AG08396 (cell line): ENCODE measurements around the gene RNF123.

Experiments
- DNase-seq: peaks from one replicate; pipeline ENCODE4 v3.0.0; 2012; ENCODE audit warnings: low spot score, mixed read lengths

RNF123 gene

GRCh38 chr3:49703443-49703927, 14.1 kb downstream of the RNF123 start:
- DNase-seq: peak; percentile 91

DNA sequence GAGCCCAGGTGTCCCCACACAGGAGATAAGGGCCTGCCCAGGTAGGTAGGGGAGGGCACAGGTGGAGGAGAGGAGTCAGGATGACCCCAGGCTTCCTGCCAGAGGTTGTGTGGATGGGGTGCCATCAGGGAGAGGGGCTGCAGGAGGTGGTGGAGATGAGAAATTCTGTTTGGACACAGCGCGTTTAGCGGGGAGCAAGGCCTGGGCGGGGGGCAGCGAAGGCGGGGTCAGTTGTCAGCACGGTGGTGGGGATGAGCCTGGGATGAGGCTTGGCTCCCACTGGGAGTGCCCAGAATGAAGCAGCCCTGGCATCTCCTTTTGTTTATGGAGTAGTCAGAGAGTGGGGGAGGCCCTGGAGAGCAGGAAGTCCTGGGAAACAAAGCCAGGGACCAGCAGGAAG, 14.6 kb downstream of the RNF123 start:
- no peak for DNase-seq

- DNase-seq: no peak
Observed at GRCh38 chr3:49704629-49705028, 15.3 kb downstream of the RNF123 start.

GRCh38 chr3:49705390-49705960, 16.1 kb downstream of the RNF123 start:
- no peak for DNase-seq

GRCh38 chr3:49706456-49707112, 17.2 kb downstream of the RNF123 start:
- DNase-seq: no peak

DNA sequence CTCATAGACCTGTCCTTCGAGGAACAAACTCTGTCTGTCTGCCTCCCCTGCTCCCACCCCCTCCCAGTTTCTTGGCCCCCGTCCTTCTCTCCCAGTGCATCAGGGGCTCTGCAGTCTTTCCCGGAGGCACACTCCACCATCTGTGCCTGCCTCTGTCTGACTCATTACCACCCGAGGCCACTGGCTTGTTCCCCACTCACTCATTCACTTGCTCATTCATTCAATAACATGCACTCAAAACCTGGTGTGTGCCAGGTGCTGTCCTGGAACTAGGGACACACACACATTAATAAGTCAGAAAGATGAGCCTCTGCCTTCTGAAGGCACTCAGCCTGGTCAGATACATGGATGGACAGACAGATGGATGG, 17.7 kb downstream of the RNF123 start:
- no peak for DNase-seq

DNA sequence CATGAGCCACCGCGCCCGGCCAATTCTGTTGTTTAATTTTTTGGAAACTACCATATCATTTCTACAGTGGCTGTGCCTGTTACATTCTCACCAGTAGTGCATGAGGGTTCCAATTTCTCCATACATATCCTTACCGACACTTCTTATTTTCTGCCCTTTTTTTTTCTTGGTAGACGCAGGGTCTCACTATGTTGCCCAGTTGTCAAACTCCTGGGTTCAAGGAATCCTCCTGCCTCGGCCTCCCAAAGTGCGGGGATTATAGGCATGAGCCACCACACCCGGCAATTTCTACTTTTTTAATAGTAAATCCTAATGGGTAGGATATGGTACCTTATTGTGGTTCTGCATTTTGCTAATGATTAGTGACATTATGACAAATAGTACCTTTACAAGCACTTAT, 20.5 kb downstream of the RNF123 start:
- no peak for DNase-seq

- DNase-seq: no peak
Observed at GRCh38 chr3:49711489-49711888, 22.1 kb downstream of the RNF123 start.

- no peak for DNase-seq
Observed at GRCh38 chr3:49712166-49712565, 22.8 kb downstream of the RNF123 start.

GRCh38 chr3:49712631-49713317, 23.4 kb downstream of the RNF123 start:
- DNase-seq: no peak

DNA sequence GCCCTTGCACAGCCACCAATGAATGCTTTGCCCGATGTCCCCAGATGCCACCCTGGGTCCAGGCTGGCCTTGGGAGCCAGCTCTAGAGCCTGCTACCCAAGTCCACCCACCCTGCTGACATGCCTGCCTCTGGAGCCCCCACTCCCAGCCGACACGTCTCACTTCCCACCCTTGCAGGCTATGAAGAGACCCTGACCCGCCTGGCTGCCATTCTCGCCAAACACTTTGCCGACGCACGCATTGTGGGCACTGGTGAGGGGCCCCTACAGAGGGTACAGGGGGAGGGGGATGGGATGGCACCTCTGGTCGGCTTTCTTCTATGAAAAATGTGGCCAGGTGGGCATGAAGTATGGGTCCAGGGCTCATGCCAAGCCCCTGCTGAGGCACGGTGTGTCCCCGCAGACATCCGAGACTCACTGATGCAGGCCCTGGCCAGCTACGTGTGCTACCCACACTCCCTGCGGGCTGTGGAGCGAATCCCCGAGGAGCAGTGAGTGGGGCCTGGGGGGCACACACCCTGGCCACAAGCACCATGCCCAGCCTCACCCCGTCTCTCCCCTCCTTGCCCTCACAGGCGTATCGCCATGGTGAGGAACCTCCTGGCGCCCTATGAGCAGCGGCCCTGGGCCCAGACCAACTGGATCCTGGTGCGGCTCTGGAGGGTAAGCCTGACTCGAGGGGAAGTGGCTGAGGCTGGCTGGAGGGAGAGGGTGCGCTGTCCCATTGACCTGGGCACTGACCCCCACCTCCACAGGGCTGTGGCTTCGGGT, 24.2 kb downstream of the RNF123 start:
- no peak for DNase-seq

GRCh38 chr3:49714728-49715550, 25.6 kb downstream of the RNF123 start:
- no peak for DNase-seq

- no peak for DNase-seq
Observed at GRCh38 chr3:49715611-49716121, 26.3 kb downstream of the RNF123 start.

- DNase-seq: no peak
Observed at GRCh38 chr3:49716169-49716568, 26.8 kb downstream of the RNF123 start.

DNA sequence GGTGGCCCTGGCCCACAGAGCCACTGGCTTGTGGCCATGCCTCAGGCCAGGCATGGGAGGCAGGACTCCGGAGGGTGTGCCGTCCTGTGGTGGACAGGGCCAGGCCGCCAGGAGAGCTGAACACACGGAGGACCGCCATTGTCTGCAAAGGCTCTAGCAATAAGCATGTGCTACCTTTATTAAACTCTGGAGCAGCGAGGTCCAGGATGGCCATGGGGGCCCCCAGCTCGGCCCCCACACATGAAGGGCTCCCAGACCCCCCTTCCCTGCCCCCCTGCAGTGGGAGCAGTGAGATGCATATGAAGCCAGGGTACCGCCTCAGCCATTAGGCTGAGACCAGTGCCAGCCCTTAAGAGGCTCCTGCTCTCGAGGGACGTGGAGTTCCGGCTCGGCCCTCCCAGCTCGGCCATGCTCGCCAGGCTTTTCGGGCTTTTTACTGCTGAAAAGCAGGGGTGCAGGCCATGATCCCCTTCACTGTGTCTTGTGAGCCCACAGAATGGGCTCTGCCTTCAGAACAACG, 27.4 kb downstream of the RNF123 start:
- no peak for DNase-seq

GRCh38 chr3:49717211-49717958, 28.0 kb downstream of the RNF123 start:
- DNase-seq: no peak

- DNase-seq: no peak
Observed at GRCh38 chr3:49717959-49718857, 28.9 kb downstream of the RNF123 start.

- DNase-seq: no peak
Observed at GRCh38 chr3:49718858-49719213, 29.5 kb downstream of the RNF123 start.

DNA sequence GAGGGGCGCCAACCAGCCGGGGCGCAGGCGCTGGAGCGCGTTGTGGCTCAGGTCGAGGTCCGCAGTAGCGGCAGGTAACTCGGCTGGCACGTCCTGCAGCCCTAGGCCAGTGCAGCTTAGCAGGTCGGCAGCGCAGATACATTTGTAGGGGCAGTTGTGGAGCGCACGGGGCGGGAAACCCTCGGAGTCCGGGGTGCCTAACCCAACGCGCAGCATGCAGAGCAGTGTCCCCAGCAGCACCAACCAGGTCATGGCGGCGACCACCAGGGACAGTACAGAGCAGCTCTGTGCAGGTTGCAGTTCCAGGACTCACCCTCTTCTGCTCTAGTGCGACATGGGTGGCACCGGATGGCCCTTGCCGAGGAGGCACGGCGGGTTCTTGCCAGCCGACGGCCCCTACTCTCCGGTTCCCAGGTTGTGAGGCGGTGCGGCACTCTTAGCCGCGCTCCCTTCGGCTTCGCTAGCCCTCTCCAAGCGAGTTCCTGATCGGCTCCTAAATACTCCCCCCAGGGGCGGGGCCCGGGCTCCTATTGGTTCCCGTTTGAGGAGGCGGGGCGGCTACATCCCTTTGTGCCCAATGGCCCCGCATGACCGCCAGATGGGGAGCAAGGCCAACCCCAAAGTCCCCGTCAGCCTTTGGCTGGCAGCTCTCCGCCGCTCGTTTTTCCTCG, 30.0 kb downstream of the RNF123 start, which contains the start of gene AMIGO3:
AMIGO3 (minus strand) TSS at position 471 of the 671 bp plus-strand sequence; CDS start at position 252, 219 bp downstream.
- DNase-seq: peak; percentile 98
